Measurements from ENCODE around the gene COMMD3. TPM values are rescaled to one million over a fixed set of nuclear protein-coding genes. Genes with fewer than 3 reads are reported as not detected.
A peak's percentile ranks its signal among the peaks of the same experiment; 100 is the strongest.

The COMMD3 gene
- total and polyA plus RNA-seq, 2 of the 4 experiments (the other 2 are of a cell fraction) = 30.8 to 44.8 TPM

DNA sequence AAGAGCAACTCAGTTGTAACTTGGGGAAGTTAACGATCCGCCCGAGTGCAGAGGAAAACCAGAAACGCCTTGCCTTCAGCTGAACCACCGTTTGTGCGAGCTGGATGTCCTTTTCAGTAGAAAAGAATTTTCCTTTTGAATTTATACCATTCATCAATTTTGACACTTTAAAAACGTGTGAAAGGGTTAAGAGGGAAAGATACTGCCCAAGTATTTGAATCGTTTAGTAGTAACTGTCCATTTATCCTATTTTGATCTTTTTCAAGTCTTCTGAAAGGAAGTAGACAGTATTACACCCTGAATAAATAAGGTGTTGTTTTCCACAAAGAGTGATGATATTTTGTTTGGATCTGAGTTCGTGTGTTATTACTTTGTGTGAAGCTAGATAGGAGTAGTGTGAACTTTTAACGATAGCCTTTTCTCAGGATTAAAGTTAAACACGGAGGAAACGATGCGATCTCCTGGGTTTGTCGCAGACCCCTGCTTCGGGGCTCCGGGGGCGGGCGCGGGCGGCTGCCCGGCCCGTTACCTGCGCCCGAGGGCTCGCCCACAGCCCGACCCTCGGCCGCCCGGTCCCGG lies 3.9 kb downstream of the COMMD3 start:
- Histone ChIP-seq H2AK9ac (replicated peaks; ENCODE audit: low read depth, low read length, poor library complexity) (no peak overlapping the region), H2AK5ac (ENCODE audit: low read depth, low read length) (peak overlapping the region; percentile 40; the same call in 1 of the 2 replicates), H2BK120ac (ENCODE audit: low read depth, low read length) (no peak overlapping the region), H3K79me1 (ENCODE audit: low read depth in 1 of 2, low read length in 2 of 2) (peaks cover 21 to 24% of the 10 kb centered on the region in 2 experiments), H3K18ac (ENCODE audit: low read depth, low read length) (0 out of 2 replicates have a peak overlapping the region, but pooled peaks have one; percentile 16), H3K36me3 (ENCODE audit: control insufficient read depth, insufficient read depth, low read length) (no peaks in the 10 kb centered on the region), H3K4me1 (ENCODE audit: control insufficient read depth, insufficient read depth, low read length) (no peaks in the 10 kb centered on the region; the same call in 1 of the 2 replicates), H4K5ac (ENCODE audit: low read depth, low read length) (peak overlapping the region; percentile 45; the same call in 1 of the 2 replicates), H4K91ac (ENCODE audit: insufficient read depth, low read depth, low read length) (no peak overlapping the region), H2BK5ac (ENCODE audit: low read depth, low read length, poor library complexity, severe bottlenecking) (no peak overlapping the region), H3K9ac (ENCODE audit: low read depth, low read length) (peak overlapping the region; percentile 42; the same call in 1 of the 2 replicates), H3K9me3 (ENCODE audit: control insufficient read depth, insufficient read depth, low read length) (0 out of 2 replicates have a peak, but pooled peaks cover 3% of the 10 kb centered on the region), H3K23ac (ENCODE audit: low read depth, low read length) (peak overlapping the region; percentile 80; the same call in 1 of the 2 replicates), H2BK15ac (ENCODE audit: low read depth, low read length) (no peak overlapping the region), H3K9me1 (ENCODE audit: insufficient read depth, low read length) (no peaks in the 10 kb centered on the region; the same call in 1 of the 2 replicates), H2BK20ac (ENCODE audit: low read depth, low read length) (no peak overlapping the region), H3K56ac (ENCODE audit: extremely low read depth, insufficient read depth, low read length) (0 out of 2 replicates have a peak overlapping the region, but pooled peaks have one; percentile 47), H3K4me2 (ENCODE audit: low read depth, low read length) (peak overlapping the region; percentile 95), H4K20me1 (ENCODE audit: insufficient read depth, low read length) (peaks cover 12% of the 10 kb centered on the region; the same call in 1 of the 2 replicates), H4K8ac (ENCODE audit: low read depth in 2 of 2, low read length in 2 of 2) (peak overlapping the region; percentile 62; a peak in 2 of 4 replicates), H3K4me3 (ENCODE audit: insufficient read depth, low read depth, low read length) (peak overlapping the region; percentile 64), H3K27me3 (ENCODE audit: control insufficient read depth, insufficient read depth, low read length) (peaks cover 21% of the 10 kb centered on the region), H3K4ac (ENCODE audit: low read depth, low read length) (no peak overlapping the region), H3K14ac (replicated peaks; ENCODE audit: low read depth, low read length) (no peak overlapping the region), H2AFZ (replicated peaks; ENCODE audit: low read length, poor library complexity) (peak overlapping the region; percentile 79), H3K27ac (ENCODE audit: insufficient read depth, low read length) (no peak overlapping the region)
- in situ Hi-C loops (cut with MboI; ENCODE audit: low sequenced_read_pairs) = loop anchor here (10.0 to 25.0 kb wide), 4 partner anchors 315 to 808 kb away; partner anchors contain the start of gene DNAJC1
- intact Hi-C loops (cut with micrococcal nuclease) = loop anchor here (5.0 to 10.0 kb wide), 3 partner anchors 235 to 823 kb away; partner anchors contain the start of gene PIP4K2A
- CTCF ChIA-PET = no interaction called here
- ATAC-seq (ENCODE audit: low read depth) (no peak), DNase-seq (no peak)
- POLR2A ChIA-PET (ENCODE audit: unreplicated experiment) = no interaction called here
- WGBS, 2 experiments (ENCODE audit: extremely low coverage in 2 of 2, insufficient read length in 1 of 2) = no CpG with 5 or more reads among the region's 30 CpGs
- no TSS peak for BruUV-seq (replicated peaks)
- dilution Hi-C loops (cut with HindIII; ENCODE audit: low sequenced_read_pairs, unreplicated experiment) = no loop called here
- TF ChIP-seq FOS (IDR thresholded peaks at IDR 0.05; ENCODE audit: low read depth, low read length) (no peak), RFX5 (IDR thresholded peaks at IDR 0.05; ENCODE audit: low read depth, low read length) (no peak), MAFK (IDR thresholded peaks at IDR 0.05; ENCODE audit: low read depth, low read length) (no peak), BHLHE40 (IDR thresholded peaks at IDR 0.05; ENCODE audit: low read depth, low read length) (no peak), RCOR1 (IDR thresholded peaks at IDR 0.05; ENCODE audit: insufficient replicate concordance, low read length) (no peak), SMC3 (IDR thresholded peaks at IDR 0.05; ENCODE audit: low read depth, low read length) (no peak), POLR2A (IDR thresholded peaks at IDR 0.05; ENCODE audit: low read depth, low read length) (no peak), MXI1 (IDR thresholded peaks at IDR 0.05; ENCODE audit: borderline replicate concordance, low read depth, low read length) (no peak), CEBPB (IDR thresholded peaks at IDR 0.05; ENCODE audit: low read depth, low read length) (no peak), CHD1 (IDR thresholded peaks at IDR 0.05; ENCODE audit: low read depth, low read length) (no peak), MAZ (IDR thresholded peaks at IDR 0.05; ENCODE audit: borderline replicate concordance, low read depth, low read length) (no peak), RAD21 (IDR thresholded peaks at IDR 0.05; ENCODE audit: low read length) (no peak)
- TF ChIP-seq, protein P1, sequence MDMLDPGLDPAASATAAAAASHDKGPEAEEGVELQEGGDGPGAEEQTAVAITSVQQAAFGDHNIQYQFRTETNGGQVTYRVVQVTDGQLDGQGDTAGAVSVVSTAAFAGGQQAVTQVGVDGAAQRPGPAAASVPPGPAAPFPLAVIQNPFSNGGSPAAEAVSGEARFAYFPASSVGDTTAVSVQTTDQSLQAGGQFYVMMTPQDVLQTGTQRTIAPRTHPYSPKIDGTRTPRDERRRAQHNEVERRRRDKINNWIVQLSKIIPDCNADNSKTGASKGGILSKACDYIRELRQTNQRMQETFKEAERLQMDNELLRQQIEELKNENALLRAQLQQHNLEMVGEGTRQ (IDR thresholded peaks at IDR 0.05; ENCODE audit: low read depth, low read length) = no peak
- TF ChIP-seq, protein P2, sequence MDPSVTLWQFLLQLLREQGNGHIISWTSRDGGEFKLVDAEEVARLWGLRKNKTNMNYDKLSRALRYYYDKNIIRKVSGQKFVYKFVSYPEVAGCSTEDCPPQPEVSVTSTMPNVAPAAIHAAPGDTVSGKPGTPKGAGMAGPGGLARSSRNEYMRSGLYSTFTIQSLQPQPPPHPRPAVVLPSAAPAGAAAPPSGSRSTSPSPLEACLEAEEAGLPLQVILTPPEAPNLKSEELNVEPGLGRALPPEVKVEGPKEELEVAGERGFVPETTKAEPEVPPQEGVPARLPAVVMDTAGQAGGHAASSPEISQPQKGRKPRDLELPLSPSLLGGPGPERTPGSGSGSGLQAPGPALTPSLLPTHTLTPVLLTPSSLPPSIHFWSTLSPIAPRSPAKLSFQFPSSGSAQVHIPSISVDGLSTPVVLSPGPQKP (IDR thresholded peaks at IDR 0.05; ENCODE audit: borderline replicate concordance, low read depth, low read length) = no peak
- TF ChIP-seq, protein P3, sequence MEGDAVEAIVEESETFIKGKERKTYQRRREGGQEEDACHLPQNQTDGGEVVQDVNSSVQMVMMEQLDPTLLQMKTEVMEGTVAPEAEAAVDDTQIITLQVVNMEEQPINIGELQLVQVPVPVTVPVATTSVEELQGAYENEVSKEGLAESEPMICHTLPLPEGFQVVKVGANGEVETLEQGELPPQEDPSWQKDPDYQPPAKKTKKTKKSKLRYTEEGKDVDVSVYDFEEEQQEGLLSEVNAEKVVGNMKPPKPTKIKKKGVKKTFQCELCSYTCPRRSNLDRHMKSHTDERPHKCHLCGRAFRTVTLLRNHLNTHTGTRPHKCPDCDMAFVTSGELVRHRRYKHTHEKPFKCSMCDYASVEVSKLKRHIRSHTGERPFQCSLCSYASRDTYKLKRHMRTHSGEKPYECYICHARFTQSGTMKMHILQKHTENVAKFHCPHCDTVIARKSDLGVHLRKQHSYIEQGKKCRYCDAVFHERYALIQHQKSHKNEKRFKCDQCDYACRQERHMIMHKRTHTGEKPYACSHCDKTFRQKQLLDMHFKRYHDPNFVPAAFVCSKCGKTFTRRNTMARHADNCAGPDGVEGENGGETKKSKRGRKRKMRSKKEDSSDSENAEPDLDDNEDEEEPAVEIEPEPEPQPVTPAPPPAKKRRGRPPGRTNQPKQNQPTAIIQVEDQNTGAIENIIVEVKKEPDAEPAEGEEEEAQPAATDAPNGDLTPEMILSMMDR (conservative IDR thresholded peaks at IDR 0.05; ENCODE audit: low read depth, low read length) = no peak
